Brain microvascular endothelial cell (primary cell): ENCODE results near the gene SERINC2.

Source experiments
- DNase-seq: peaks from one replicate; pipeline ENCODE4 v3.0.0-alpha.2; 2020
- H3K27ac ChIP-seq: fragments of 250-450 bp; sonication (Bioruptor Pico); 2 replicates; pipeline ENCODE4 v1.5.1; 2020; ENCODE audit warnings: mild to moderate bottlenecking, moderate library complexity
- H3K27me3 ChIP-seq: fragments of 250-450 bp; sonication (Bioruptor Pico); replicated peaks from 2 replicates; pipeline ENCODE4 v1.5.1; 2020; ENCODE audit warnings: mild to moderate bottlenecking
- H3K36me3 ChIP-seq: fragments of 250-450 bp; sonication (Bioruptor Pico); replicated peaks from 2 replicates; pipeline ENCODE4 v1.5.1; 2020; ENCODE audit warnings: mild to moderate bottlenecking
- H3K4me3 ChIP-seq: 2 replicates; pipeline ENCODE4 v1.5.1; 2011; ENCODE audit warnings: low read depth, mild to moderate bottlenecking, control low read depth, low read length, moderate library complexity
- in situ Hi-C: cut with HindIII; loops from 2 replicates; pipeline ENCODE4 v1.10.0; 2017; ENCODE audit warnings: low sequenced_read_pairs, low pct_ligation_motif_present
- TF ChIP-seq, protein P1 (sequence below): IDR thresholded peaks from 2 replicates; pipeline ENCODE4 v1.5.1; 2011; ENCODE audit warnings: low read depth, mild to moderate bottlenecking, moderate library complexity, low read length, control low read depth, inconsistent platforms; ENCODE audit errors: missing control alignments

The SERINC2 gene

DNA sequence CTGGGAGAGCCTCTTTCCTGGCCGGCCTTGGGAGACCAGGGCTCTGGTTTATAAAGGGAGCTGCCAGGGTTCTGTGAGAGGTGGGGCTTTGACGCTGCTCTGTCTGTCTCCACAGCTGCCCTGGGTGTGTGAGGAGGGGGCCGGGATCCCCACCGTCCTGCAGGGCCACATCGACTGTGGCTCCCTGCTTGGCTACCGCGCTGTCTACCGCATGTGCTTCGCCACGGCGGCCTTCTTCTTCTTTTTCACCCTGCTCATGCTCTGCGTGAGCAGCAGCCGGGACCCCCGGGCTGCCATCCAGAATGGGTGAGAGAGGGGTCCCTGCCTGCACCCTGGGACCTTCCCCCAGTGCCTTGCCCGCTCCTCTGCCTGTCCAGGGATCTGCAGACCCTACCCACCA, 11.6 kb downstream of the SERINC2 start:
- no peak overlapping the region for H3K27ac ChIP-seq
- H3K27me3 ChIP-seq: no peaks in the 10 kb centered on the region
- no peak for DNase-seq
- no peaks in the 10 kb centered on the region for H3K36me3 ChIP-seq
- H3K4me3 ChIP-seq: no peak overlapping the region
- TF ChIP-seq, protein P1, sequence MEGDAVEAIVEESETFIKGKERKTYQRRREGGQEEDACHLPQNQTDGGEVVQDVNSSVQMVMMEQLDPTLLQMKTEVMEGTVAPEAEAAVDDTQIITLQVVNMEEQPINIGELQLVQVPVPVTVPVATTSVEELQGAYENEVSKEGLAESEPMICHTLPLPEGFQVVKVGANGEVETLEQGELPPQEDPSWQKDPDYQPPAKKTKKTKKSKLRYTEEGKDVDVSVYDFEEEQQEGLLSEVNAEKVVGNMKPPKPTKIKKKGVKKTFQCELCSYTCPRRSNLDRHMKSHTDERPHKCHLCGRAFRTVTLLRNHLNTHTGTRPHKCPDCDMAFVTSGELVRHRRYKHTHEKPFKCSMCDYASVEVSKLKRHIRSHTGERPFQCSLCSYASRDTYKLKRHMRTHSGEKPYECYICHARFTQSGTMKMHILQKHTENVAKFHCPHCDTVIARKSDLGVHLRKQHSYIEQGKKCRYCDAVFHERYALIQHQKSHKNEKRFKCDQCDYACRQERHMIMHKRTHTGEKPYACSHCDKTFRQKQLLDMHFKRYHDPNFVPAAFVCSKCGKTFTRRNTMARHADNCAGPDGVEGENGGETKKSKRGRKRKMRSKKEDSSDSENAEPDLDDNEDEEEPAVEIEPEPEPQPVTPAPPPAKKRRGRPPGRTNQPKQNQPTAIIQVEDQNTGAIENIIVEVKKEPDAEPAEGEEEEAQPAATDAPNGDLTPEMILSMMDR: no peak
- in situ Hi-C loops: no loop called here

DNA sequence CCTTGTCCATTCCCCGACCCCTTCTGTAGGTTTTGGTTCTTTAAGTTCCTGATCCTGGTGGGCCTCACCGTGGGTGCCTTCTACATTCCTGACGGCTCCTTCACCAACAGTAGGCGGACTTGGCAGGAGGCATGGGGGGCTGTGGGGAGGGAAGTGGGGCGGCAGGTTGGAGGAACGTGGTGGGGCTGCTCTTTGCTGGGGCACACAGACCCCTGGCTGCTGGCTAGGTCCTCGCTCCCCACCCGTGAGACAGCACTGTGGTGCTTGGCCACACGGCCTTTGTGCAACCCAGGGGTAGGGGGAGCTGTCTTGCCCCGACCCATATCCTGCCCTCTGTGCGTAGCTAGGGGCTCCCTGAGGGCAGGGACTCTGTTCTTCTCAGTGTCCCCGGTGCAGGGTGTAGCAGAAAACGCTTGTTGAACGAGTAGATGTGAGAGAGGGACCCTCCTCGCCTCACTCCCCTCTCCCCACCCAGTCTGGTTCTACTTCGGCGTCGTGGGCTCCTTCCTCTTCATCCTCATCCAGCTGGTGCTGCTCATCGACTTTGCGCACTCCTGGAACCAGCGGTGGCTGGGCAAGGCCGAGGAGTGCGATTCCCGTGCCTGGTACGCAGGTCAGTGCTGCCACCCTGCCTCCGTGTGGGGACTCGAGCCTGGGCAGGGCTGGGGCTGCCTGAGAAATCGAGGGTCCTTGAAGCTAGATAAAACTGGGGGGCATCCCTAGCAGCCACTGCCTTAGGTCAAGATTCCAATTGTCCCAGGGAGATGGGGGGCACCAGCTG, 12.5 kb downstream of the SERINC2 start:
- no peaks in the 10 kb centered on the region for H3K27me3 ChIP-seq
- TF ChIP-seq, protein P1: no peak
- DNase-seq: no peak
- in situ Hi-C loops: no loop called here
- H3K4me3 ChIP-seq: no peak overlapping the region
- H3K36me3 ChIP-seq: no peaks in the 10 kb centered on the region
- no peak overlapping the region for H3K27ac ChIP-seq

DNA sequence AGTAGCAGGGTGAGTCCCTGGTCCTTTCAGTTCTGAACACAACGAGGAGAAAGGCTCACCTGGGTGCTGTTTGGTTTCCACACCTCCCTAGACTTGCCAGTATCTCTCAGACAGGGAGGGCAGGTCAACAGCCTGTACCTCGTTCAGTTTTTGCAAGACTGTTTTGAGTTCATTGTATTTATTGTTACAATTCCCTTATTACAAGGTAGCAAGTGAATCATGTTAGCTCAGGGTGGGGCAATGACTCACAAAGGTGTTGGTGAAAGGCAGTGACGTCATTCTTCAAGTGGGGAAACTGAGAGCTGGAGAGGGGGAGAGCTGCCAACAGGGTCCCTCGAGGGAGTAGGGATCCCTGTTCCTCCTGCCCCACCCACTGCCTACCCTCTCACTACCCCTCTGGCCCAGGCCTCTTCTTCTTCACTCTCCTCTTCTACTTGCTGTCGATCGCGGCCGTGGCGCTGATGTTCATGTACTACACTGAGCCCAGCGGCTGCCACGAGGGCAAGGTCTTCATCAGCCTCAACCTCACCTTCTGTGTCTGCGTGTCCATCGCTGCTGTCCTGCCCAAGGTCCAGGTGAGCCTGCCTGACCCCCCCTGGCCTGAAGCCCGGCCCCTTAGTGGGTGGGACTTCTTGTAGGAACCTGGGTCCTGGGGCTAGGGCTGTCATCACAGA, 13.4 kb downstream of the SERINC2 start:
- DNase-seq: no peak

DNA sequence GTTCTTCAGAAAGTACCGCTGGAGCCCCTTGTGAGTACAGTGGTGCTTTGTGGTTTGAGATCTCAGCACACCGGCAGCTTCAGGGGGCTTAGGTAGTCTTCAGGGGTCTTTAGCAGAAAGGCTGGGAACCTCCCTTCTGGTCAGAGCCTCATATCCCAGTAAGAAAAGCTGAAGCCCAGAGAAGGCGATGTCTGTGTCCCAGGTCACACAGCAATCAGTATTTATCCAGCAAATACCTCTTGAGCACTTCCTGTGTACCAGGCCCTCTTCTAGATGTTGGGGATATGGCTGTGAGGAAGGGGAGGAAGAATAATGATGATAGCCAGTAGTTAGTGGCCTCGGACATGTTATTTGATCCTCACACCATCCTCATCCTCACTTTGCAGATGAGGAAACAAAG, 14.3 kb downstream of the SERINC2 start:
- in situ Hi-C loops: no loop called here
- no peaks in the 10 kb centered on the region for H3K27me3 ChIP-seq
- TF ChIP-seq, protein P1: no peak

More for the DNA sequence above, 13.4 kb downstream of the SERINC2 start:
- Histone ChIP-seq H3K27ac (no peak overlapping the region), H3K36me3 (no peaks in the 10 kb centered on the region), H3K4me3 (no peak overlapping the region), H3K27me3 (no peaks in the 10 kb centered on the region)
- in situ Hi-C loops: no loop called here
- TF ChIP-seq, protein P1: no peak

DNA sequence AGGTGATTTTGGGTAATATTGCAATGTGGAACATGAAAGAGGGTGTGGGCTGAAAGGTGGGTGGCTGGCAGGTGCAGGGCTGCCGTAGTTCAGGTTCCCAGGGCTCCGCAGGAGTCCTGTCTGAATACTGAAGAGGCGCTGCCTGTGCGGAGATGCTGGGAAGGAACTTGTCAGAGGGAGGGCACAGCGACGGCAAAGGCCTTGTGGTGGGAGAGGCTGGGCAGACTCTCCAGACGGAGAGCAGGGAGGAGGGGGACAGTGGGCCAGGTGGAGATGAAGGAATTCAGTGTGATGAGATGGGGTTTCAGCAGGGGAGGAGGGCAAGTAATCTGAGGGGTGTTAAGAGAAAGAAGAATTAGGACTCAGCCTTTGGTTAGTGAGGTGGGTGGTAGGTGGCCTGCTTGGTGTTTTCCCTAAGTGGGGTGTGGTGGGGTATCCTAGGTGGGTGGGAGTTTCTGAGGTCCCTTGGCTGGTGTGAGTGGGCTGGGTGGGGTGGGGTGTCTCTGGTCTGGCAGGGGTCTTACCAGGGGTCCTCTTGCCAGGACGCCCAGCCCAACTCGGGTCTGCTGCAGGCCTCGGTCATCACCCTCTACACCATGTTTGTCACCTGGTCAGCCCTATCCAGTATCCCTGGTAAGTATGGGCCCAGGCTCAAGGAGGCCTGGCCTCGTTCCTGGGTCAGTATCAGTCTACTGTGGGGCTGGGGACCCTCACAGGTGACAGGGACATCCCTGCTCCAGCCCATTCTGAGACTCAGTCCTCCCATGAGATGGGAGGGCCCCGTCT, 15.6 kb downstream of the SERINC2 start:
- Histone ChIP-seq H3K27ac (no peak overlapping the region), H3K27me3 (no peaks in the 10 kb centered on the region), H3K36me3 (no peaks in the 10 kb centered on the region), H3K4me3 (no peak overlapping the region)
- TF ChIP-seq, protein P1: no peak
- in situ Hi-C loops: no loop called here
- DNase-seq: no peak

More for the DNA sequence above, 14.3 kb downstream of the SERINC2 start:
- H3K4me3 ChIP-seq: no peak overlapping the region
- H3K27ac ChIP-seq: no peak overlapping the region
- no peak for DNase-seq
- no peaks in the 10 kb centered on the region for H3K36me3 ChIP-seq
